ENCODE results near the gene NTMT1.

DNA sequence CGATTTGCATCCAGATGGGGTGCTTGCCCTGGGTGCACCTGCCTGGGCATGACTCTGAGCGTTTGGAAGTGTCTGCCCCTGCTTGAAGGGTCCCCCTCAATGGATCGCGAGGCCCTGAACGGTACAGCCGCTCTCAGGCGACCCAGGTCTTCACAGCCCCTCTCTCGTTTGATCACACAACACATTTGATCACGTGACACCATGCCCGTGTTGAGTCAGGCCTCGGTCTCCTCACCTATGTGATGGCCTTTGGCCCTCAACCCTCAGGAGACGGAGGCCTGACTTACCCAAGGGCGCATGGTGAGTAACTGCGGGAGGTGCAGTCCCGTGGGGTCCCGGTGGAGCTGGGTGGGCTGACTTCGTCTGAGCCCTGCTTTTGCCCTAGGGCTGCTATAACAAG is 18.9 kb downstream of the NTMT1 start:
- TF ChIP-seq POLR2AphosphoS5 (IDR thresholded peaks at IDR 0.05; ENCODE audit: low read length) (no peak), EZH2 (IDR thresholded peaks at IDR 0.05; ENCODE audit: borderline replicate concordance, control insufficient read depth, low read depth, low read length) (no peak), CHD1 (IDR thresholded peaks at IDR 0.05; ENCODE audit: low read depth, low read length) (no peak), SUZ12 (IDR thresholded peaks at IDR 0.05; ENCODE audit: unreplicated experiment) (no peak), NR2C2 (IDR thresholded peaks at IDR 0.05; ENCODE audit: borderline replicate concordance, control insufficient read depth, insufficient read length, low read depth) (no peak), JUND (IDR thresholded peaks at IDR 0.05; ENCODE audit: low read depth, low read length) (no peak), EED (IDR thresholded peaks at IDR 0.05; ENCODE audit: low read depth) (no peak), RAD21 (IDR thresholded peaks at IDR 0.05; ENCODE audit: insufficient read depth, low read depth, low read length) (no peak)
- TF ChIP-seq, protein P1, sequence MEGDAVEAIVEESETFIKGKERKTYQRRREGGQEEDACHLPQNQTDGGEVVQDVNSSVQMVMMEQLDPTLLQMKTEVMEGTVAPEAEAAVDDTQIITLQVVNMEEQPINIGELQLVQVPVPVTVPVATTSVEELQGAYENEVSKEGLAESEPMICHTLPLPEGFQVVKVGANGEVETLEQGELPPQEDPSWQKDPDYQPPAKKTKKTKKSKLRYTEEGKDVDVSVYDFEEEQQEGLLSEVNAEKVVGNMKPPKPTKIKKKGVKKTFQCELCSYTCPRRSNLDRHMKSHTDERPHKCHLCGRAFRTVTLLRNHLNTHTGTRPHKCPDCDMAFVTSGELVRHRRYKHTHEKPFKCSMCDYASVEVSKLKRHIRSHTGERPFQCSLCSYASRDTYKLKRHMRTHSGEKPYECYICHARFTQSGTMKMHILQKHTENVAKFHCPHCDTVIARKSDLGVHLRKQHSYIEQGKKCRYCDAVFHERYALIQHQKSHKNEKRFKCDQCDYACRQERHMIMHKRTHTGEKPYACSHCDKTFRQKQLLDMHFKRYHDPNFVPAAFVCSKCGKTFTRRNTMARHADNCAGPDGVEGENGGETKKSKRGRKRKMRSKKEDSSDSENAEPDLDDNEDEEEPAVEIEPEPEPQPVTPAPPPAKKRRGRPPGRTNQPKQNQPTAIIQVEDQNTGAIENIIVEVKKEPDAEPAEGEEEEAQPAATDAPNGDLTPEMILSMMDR (IDR thresholded peaks at IDR 0.05 in 2 of 3, conservative IDR thresholded peaks at IDR 0.05 in 1 of 3; ENCODE audit: control insufficient read depth in 2 of 3, extremely low read depth in 1 of 3, insufficient read depth in 1 of 3, low read depth in 3 of 3, low read length in 3 of 3) = no peak
- TF ChIP-seq, protein P2, sequence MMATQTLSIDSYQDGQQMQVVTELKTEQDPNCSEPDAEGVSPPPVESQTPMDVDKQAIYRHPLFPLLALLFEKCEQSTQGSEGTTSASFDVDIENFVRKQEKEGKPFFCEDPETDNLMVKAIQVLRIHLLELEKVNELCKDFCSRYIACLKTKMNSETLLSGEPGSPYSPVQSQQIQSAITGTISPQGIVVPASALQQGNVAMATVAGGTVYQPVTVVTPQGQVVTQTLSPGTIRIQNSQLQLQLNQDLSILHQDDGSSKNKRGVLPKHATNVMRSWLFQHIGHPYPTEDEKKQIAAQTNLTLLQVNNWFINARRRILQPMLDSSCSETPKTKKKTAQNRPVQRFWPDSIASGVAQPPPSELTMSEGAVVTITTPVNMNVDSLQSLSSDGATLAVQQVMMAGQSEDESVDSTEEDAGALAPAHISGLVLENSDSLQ (IDR thresholded peaks at IDR 0.05) = no peak
- TF ChIP-seq, protein P3, sequence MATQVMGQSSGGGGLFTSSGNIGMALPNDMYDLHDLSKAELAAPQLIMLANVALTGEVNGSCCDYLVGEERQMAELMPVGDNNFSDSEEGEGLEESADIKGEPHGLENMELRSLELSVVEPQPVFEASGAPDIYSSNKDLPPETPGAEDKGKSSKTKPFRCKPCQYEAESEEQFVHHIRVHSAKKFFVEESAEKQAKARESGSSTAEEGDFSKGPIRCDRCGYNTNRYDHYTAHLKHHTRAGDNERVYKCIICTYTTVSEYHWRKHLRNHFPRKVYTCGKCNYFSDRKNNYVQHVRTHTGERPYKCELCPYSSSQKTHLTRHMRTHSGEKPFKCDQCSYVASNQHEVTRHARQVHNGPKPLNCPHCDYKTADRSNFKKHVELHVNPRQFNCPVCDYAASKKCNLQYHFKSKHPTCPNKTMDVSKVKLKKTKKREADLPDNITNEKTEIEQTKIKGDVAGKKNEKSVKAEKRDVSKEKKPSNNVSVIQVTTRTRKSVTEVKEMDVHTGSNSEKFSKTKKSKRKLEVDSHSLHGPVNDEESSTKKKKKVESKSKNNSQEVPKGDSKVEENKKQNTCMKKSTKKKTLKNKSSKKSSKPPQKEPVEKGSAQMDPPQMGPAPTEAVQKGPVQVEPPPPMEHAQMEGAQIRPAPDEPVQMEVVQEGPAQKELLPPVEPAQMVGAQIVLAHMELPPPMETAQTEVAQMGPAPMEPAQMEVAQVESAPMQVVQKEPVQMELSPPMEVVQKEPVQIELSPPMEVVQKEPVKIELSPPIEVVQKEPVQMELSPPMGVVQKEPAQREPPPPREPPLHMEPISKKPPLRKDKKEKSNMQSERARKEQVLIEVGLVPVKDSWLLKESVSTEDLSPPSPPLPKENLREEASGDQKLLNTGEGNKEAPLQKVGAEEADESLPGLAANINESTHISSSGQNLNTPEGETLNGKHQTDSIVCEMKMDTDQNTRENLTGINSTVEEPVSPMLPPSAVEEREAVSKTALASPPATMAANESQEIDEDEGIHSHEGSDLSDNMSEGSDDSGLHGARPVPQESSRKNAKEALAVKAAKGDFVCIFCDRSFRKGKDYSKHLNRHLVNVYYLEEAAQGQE (IDR thresholded peaks at IDR 0.05; ENCODE audit: low read depth, low read length) = no peak

All from GM12878 (cell line).